ENCODE results near the gene TTC28.

The TTC28 gene

DNA sequence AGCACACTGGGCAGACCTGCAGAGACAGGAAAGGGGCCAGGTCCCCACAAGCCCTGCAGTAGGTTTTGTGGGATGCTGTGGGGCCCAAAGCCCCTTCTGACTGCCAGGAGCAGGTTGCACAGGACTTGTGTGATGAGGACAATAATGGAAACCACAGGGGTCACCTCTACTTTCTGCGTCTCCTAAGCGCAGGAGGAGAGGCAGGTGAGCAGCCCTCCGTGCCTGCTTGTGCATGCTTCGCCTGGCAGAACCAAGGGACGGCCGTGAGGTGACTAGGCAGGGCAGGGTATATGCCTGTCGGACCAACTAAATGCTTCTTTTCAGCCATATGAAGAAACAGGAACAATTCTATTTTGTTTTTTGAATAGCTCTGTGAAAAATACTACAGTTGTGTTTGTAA is 682.7 kb downstream of the TTC28 start:
- no peak overlapping the region for H3K4me3 ChIP-seq (ENCODE audit: insufficient read depth, low read length, poor library complexity, severe bottlenecking)
- no peaks in the 10 kb centered on the region for H4K20me1 ChIP-seq (ENCODE audit: low read depth, low read length)
- H3K27me3 ChIP-seq (ENCODE audit: low read length), result no peaks in the 10 kb centered on the region
- no peak overlapping the region for H2AFZ ChIP-seq (ENCODE audit: low read depth, low read length, severe bottlenecking)
- H3K36me3 ChIP-seq (ENCODE audit: low read length), result no peaks in the 10 kb centered on the region
- no peak overlapping the region for H3K9ac ChIP-seq (ENCODE audit: low read length)
- TF ChIP-seq EZH2phosphoT487 (conservative IDR thresholded peaks at IDR 0.05; ENCODE audit: low read length), result no peak
- TF ChIP-seq, protein P1, sequence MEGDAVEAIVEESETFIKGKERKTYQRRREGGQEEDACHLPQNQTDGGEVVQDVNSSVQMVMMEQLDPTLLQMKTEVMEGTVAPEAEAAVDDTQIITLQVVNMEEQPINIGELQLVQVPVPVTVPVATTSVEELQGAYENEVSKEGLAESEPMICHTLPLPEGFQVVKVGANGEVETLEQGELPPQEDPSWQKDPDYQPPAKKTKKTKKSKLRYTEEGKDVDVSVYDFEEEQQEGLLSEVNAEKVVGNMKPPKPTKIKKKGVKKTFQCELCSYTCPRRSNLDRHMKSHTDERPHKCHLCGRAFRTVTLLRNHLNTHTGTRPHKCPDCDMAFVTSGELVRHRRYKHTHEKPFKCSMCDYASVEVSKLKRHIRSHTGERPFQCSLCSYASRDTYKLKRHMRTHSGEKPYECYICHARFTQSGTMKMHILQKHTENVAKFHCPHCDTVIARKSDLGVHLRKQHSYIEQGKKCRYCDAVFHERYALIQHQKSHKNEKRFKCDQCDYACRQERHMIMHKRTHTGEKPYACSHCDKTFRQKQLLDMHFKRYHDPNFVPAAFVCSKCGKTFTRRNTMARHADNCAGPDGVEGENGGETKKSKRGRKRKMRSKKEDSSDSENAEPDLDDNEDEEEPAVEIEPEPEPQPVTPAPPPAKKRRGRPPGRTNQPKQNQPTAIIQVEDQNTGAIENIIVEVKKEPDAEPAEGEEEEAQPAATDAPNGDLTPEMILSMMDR (IDR thresholded peaks at IDR 0.05; ENCODE audit: insufficient read depth, low read length, poor library complexity, severe bottlenecking), result no peak
- H3K79me2 ChIP-seq (ENCODE audit: insufficient read depth, low read length), result no peaks in the 10 kb centered on the region
- no peak overlapping the region for H3K27ac ChIP-seq (ENCODE audit: low read depth, low read length)
- no peak overlapping the region for H3K4me2 ChIP-seq (ENCODE audit: low read depth, low read length, poor library complexity, severe bottlenecking)
- no peaks in the 10 kb centered on the region for H3K9me3 ChIP-seq (ENCODE audit: insufficient read depth, low read length)
- H3K9me2 ChIP-seq (replicated peaks; ENCODE audit: insufficient read depth, low read length), result no peaks in the 10 kb centered on the region
- H3F3A ChIP-seq (ENCODE audit: insufficient read depth), result no peaks in the 10 kb centered on the region

DNA sequence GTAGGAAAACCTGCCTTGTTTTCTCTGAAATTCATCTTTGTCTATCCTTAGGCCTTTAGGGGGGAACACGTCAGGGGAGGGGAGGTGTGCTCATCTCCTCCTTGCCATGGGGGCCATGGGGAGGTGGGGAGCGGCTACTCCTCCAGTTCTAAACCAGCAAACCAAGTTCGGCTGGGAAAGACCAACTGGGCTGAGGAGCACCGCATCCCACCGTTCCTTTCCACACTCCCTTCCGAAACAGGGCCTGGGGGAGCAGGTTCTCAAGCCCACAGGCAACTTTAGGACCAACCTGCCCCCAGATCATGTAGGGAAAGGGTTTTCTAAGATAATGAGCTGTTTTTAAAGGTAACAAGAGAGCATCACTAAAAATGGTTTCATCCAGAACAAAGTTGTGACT is 683.1 kb downstream of the TTC28 start:
- Histone ChIP-seq H3F3A (ENCODE audit: insufficient read depth) (no peaks in the 10 kb centered on the region), H3K27ac (ENCODE audit: low read depth, low read length) (no peak overlapping the region), H3K9me2 (replicated peaks; ENCODE audit: insufficient read depth, low read length) (no peaks in the 10 kb centered on the region), H3K79me2 (ENCODE audit: insufficient read depth, low read length) (no peaks in the 10 kb centered on the region), H3K4me2 (ENCODE audit: low read depth, low read length, poor library complexity, severe bottlenecking) (no peak overlapping the region), H3K9ac (ENCODE audit: low read length) (no peak overlapping the region), H4K20me1 (ENCODE audit: low read depth, low read length) (no peaks in the 10 kb centered on the region), H3K36me3 (ENCODE audit: low read length) (no peaks in the 10 kb centered on the region), H2AFZ (ENCODE audit: low read depth, low read length, severe bottlenecking) (no peak overlapping the region), H3K9me3 (ENCODE audit: insufficient read depth, low read length) (no peaks in the 10 kb centered on the region), H3K27me3 (ENCODE audit: low read length) (no peaks in the 10 kb centered on the region), H3K4me3 (ENCODE audit: insufficient read depth, low read length, poor library complexity, severe bottlenecking) (no peak overlapping the region)
- no peak for TF ChIP-seq EZH2phosphoT487 (conservative IDR thresholded peaks at IDR 0.05; ENCODE audit: low read length)
- TF ChIP-seq, protein P1 (IDR thresholded peaks at IDR 0.05; ENCODE audit: insufficient read depth, low read length, poor library complexity, severe bottlenecking), result no peak

DNA sequence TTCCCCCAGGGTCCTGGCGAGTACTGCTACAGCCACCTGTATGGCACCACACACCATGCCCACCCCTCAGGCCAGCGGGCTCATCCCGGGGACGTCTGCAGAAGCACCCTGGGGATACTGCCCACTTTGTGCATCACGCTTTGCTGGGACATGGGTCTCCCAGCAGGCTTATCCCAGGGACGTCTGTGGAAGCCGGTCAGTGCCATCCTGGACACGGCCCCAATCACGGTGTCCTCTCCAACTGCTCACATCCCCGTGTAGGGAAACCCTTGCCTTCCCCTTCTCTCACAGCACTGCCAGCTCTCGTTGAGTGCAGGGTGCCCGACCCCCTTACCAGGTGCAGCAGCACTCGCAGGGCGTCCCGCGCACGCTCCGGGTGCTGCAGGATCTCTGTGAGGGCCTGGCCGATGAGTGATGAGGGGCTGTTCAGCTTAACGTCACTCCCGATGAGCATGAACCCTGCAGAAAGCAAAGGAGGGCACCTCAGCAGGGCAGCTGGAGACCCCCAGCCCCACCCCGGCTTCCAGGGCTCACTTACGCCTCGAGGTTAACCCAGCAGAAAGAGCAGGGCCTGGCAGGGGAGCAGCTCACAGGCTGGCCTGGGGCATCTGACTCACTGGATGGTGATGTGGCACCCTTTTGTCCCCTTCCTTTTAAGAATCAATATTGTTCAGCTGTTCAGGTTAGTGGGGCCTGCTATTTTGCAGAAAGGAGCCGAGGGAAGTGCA is 683.7 kb downstream of the TTC28 start:
- Histone ChIP-seq H3K79me2 (ENCODE audit: insufficient read depth, low read length) (no peaks in the 10 kb centered on the region), H3K4me3 (ENCODE audit: insufficient read depth, low read length, poor library complexity, severe bottlenecking) (no peak overlapping the region), H3K27ac (ENCODE audit: low read depth, low read length) (no peak overlapping the region), H3K9me2 (replicated peaks; ENCODE audit: insufficient read depth, low read length) (no peaks in the 10 kb centered on the region), H3F3A (ENCODE audit: insufficient read depth) (no peaks in the 10 kb centered on the region), H4K20me1 (ENCODE audit: low read depth, low read length) (no peaks in the 10 kb centered on the region), H3K9me3 (ENCODE audit: insufficient read depth, low read length) (no peaks in the 10 kb centered on the region), H3K4me2 (ENCODE audit: low read depth, low read length, poor library complexity, severe bottlenecking) (no peak overlapping the region), H3K36me3 (ENCODE audit: low read length) (no peaks in the 10 kb centered on the region), H3K27me3 (ENCODE audit: low read length) (no peaks in the 10 kb centered on the region), H3K9ac (ENCODE audit: low read length) (no peak overlapping the region), H2AFZ (ENCODE audit: low read depth, low read length, severe bottlenecking) (no peak overlapping the region)
- TF ChIP-seq EZH2phosphoT487 (conservative IDR thresholded peaks at IDR 0.05; ENCODE audit: low read length), result no peak
- TF ChIP-seq, protein P1 (IDR thresholded peaks at IDR 0.05; ENCODE audit: insufficient read depth, low read length, poor library complexity, severe bottlenecking), result no peak

All from SU-DHL-6 (cell line).